SH-SY5Y (cell line): ENCODE measurements around the gene PIK3CA.

ENCODE experiments used
- GATA2 ChIP-seq: IDR thresholded peaks from 2 replicates; pipeline ENCODE4 v1.6.1; 2011; ENCODE audit warnings: mild to moderate bottlenecking, low read depth, low read length
- GATA3 ChIP-seq: IDR thresholded peaks from 2 replicates; pipeline ENCODE4 v1.6.1; 2011; ENCODE audit warnings: low read depth, mild to moderate bottlenecking, low read length, moderate library complexity

Gene PIK3CA

DNA sequence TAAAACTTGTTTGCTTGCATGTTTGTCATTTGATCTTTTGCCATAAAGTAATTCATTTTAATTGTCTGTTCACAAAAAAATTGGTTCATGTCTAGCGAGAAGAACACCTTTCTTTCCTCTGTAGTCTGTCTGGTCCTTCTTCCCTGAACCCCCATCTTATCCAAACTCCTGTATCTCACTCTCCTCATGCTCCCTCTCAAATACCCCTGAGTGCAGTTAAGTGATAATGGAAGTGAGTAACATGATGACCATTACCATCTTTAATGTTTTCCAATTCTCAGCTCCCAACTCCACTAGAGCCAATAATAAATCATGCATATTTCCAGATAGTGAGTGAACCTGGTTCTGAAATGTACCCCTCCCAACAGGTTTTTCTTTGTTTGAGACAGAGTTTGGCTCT, 116.9 kb downstream of the PIK3CA start:
- TF ChIP-seq GATA3 = no peak
- TF ChIP-seq GATA2 = no peak

DNA sequence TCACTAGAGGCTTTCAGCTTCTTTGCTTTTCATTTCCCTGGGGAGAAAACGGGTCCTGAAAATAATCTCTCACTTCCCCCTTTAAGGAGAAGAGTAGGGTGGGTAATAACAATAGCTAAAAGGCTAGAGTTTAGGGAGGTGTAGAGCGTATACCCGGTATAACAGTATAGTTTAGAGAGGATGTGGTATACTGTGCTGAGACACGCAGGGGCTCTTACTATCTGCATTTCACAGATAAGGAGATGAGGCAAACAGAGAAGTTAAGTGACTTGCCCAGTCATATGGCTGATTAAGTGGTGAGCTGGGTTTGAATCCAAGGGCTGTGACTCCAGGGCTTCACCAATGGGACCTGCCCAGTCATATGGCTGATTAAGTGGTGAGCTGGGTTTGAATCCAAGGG, 117.7 kb downstream of the PIK3CA start:
- TF ChIP-seq GATA3 = no peak
- TF ChIP-seq GATA2 = no peak

GRCh38 chr3:179266701-179267211, 118.6 kb downstream of the PIK3CA start:
- TF ChIP-seq GATA3 = no peak
- TF ChIP-seq GATA2 = no peak

- TF ChIP-seq GATA2 = no peak
- TF ChIP-seq GATA3 = no peak
Observed at GRCh38 chr3:179268400-179269051, 120.4 kb downstream of the PIK3CA start.

- TF ChIP-seq GATA3 = no peak
- no peak for TF ChIP-seq GATA2
Observed at GRCh38 chr3:179269152-179269707, 121.1 kb downstream of the PIK3CA start.

DNA sequence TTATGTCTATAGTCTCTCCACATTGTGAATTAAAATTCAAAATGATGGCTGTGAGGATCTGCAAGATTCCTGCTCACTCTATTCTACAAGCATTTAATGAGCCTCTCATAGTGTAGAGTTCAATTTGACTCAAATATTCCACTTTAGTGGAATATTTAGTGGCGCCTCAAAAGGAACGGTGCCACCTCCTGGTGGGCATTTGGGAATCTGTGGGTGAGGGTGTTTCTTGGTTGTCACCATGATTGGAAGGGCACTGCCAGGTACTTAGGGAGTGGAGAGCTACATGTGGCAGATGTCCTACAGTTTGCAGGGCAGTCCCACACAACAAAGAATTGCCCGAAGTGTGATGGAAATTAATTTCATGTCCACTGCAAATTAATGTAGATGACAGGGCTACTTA, 124.2 kb downstream of the PIK3CA start:
- TF ChIP-seq GATA2 (no peak), GATA3 (no peak)

GRCh38 chr3:179276001-179276400, 127.8 kb downstream of the PIK3CA start:
- TF ChIP-seq GATA3 (no peak), GATA2 (no peak)

DNA sequence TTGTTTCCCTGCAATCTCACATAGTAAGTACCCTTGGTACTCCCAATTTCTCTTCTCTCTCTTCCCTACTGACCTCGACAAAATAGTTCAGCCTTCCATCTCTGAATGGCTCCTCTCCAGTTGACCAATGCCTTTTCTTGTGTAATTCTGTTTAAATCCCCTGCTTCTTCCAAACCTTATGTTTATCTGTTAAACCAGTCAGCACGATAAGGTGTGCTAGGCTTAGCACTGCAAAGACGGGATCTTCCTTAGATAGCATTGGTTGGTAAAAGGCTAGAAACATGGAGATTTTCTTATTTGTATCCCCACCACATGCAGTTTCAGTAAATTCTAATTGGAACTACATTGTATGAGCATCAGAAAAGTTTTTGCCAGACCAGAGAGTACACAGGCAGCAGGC, 128.6 kb downstream of the PIK3CA start:
- TF ChIP-seq GATA2 = no peak
- TF ChIP-seq GATA3 = no peak

DNA sequence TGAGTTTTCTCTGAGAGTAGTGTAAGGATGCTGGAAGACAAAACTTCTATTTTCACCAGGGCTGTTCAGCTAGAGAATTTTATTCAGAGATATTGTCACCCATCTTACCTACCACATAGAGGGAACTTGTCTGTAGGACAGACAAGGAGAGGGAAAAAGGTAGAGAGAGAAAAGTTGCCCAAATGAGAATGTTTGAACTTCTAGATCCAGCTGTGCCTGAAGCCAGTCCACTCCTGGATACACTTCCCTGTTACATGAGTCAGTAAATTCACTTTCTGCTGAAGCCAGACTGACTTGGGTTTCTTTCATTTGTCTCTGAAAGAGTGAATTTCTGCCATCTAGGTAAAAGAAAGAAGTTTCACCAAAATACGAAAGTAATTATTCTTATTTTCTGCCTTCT, 130.0 kb downstream of the PIK3CA start:
- TF ChIP-seq GATA3 (no peak), GATA2 (no peak)

GRCh38 chr3:179278932-179279693, 131.0 kb downstream of the PIK3CA start:
- TF ChIP-seq GATA2 = no peak
- no peak for TF ChIP-seq GATA3

GRCh38 chr3:179279837-179280236, 131.7 kb downstream of the PIK3CA start:
- no peak for TF ChIP-seq GATA3
- no peak for TF ChIP-seq GATA2

DNA sequence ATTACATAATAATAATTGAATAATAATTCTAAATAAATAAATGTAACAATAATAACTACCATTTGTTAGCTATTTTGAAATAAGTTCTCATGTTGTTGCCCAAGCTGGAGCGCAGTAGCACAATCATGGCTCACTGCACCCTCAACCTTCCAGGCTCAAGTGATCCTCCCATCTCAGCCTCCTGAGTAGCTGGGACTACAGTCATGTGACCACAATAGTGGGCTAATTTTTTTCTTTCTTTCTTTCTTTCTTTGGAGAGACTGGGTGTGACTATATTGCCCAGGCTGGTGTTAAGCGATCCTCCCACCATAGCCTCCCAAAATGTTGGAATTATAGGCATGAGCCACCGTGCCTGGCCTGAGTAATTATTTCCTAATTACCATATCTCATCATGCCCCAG, 133.7 kb downstream of the PIK3CA start:
- TF ChIP-seq GATA3 (no peak), GATA2 (no peak)

- TF ChIP-seq GATA3 (no peak), GATA2 (no peak)
Observed at GRCh38 chr3:179286331-179286730, 138.2 kb downstream of the PIK3CA start.

- TF ChIP-seq GATA3 (no peak), GATA2 (no peak)
Observed at GRCh38 chr3:179288845-179289244, 140.7 kb downstream of the PIK3CA start.

GRCh38 chr3:179289295-179289694, 141.1 kb downstream of the PIK3CA start:
- TF ChIP-seq GATA2 (no peak), GATA3 (no peak)
